ENCODE measurements around the gene NFILZ.
A peak's percentile ranks its signal among the peaks of the same experiment; 100 is the strongest.

Gene NFILZ

DNA sequence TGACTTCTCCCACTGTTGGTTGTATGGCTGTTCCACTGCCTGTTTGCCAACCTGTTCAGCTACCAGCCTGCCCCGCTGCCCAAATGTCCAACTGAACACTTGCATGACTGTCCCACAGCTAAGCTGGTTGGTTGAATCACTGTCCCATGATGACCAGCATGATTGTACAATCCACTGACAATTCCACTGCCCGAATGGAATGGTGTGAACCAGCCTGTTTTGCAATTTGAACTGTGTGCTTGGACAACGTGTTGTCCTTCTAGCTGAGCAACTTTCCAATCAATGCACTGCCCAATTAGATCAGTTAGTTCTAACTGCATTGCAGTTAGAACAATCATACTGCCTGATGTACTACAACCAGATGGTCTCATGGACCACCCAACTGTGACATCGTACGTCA, 28.6 kb upstream of the NFILZ start:
- Histone ChIP-seq H3K36me3 (no peaks in the 10 kb centered on the region), H3K27ac (no peak overlapping the region), H3K9me3 (ENCODE audit: severe bottlenecking) (no peaks in the 10 kb centered on the region), H3K27me3 (ENCODE audit: insufficient read depth, low read depth, severe bottlenecking) (no peaks in the 10 kb centered on the region), H3K4me3 (ENCODE audit: low read depth, low read length) (no peak overlapping the region)
- TF ChIP-seq, protein P1, sequence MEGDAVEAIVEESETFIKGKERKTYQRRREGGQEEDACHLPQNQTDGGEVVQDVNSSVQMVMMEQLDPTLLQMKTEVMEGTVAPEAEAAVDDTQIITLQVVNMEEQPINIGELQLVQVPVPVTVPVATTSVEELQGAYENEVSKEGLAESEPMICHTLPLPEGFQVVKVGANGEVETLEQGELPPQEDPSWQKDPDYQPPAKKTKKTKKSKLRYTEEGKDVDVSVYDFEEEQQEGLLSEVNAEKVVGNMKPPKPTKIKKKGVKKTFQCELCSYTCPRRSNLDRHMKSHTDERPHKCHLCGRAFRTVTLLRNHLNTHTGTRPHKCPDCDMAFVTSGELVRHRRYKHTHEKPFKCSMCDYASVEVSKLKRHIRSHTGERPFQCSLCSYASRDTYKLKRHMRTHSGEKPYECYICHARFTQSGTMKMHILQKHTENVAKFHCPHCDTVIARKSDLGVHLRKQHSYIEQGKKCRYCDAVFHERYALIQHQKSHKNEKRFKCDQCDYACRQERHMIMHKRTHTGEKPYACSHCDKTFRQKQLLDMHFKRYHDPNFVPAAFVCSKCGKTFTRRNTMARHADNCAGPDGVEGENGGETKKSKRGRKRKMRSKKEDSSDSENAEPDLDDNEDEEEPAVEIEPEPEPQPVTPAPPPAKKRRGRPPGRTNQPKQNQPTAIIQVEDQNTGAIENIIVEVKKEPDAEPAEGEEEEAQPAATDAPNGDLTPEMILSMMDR (IDR thresholded peaks at IDR 0.05; ENCODE audit: low read depth, low read length), result no peak
- DNase-seq, result no peak

DNA sequence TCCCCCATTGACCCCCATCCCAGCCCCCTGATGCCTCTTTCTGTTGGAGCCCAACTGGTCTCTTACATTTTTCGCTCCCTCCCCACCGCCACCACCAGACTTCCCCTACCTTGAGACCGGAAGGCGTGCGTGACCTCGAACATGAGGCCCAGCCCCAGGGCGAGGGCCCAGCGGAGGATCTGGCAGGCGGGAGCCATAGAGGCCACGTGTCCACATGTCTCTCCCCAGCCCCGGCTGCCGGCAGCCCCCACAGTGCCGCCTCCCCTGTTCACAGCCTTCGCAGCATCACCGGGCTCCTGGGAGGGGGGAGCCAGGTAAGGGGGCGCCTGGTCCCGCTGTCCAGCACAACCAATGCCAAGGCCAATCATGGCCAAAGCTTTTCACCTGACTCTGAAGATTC, 24.9 kb upstream of the NFILZ start:
- DNase-seq, result no peak
- no peaks in the 10 kb centered on the region for H3K9me3 ChIP-seq (ENCODE audit: severe bottlenecking)
- H3K4me3 ChIP-seq (ENCODE audit: low read depth, low read length), result no peak overlapping the region
- H3K36me3 ChIP-seq, result no peaks in the 10 kb centered on the region
- no peaks in the 10 kb centered on the region for H3K27me3 ChIP-seq (ENCODE audit: insufficient read depth, low read depth, severe bottlenecking)
- H3K27ac ChIP-seq, result no peak overlapping the region
- TF ChIP-seq, protein P1 (IDR thresholded peaks at IDR 0.05; ENCODE audit: low read depth, low read length), result no peak

DNA sequence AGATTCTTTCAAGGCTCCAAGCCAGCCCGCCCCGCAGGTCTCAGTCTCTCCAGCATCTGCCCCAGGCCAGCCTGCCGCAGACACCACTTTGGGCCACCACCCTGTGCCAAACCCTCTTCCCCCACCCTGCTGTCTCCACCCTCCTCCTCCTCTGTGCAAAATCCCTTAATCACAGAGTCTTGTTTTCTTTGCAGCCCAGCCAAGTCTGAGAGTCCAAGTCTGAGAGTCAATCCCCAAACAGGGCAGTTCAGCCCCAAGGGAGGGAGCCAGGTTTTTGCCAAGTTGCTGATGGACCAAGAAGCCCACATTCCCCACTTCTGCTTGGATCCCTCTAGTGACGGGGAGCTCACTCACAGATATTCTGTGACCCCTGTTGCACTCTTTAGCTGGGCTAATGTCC, 23.0 kb upstream of the NFILZ start:
- TF ChIP-seq, protein P1 (IDR thresholded peaks at IDR 0.05; ENCODE audit: low read depth, low read length), result no peak
- H3K27ac ChIP-seq, result no peak overlapping the region
- DNase-seq, result no peak

DNA sequence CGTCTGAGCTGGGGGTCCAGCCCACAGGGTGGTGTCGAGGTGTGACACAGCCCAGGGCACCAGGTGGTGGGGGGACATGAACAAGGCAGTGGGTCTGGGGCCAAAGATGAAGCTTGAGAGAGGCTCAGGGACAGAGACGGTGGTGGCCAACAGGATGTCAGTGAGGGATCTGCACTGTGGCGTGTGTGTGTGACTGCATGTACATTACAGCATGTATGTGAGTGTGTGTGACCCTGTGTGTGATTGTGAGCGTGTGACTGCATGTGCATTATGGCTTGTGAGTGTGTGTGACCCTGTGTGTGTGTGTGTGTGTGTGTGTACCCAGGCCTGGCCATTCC, 21.5 kb upstream of the NFILZ start:
- TF ChIP-seq, protein P1 (IDR thresholded peaks at IDR 0.05; ENCODE audit: low read depth, low read length), result no peak
- H3K27me3 ChIP-seq (ENCODE audit: insufficient read depth, low read depth, severe bottlenecking), result no peaks in the 10 kb centered on the region
- H3K36me3 ChIP-seq, result no peaks in the 10 kb centered on the region
- no peak for DNase-seq
- H3K27ac ChIP-seq, result no peak overlapping the region
- H3K4me3 ChIP-seq (ENCODE audit: low read depth, low read length), result peak overlapping the region; percentile 58
- H3K9me3 ChIP-seq (ENCODE audit: severe bottlenecking), result no peaks in the 10 kb centered on the region

More for the DNA sequence above, 23.0 kb upstream of the NFILZ start:
- Histone ChIP-seq H3K9me3 (ENCODE audit: severe bottlenecking) (no peaks in the 10 kb centered on the region), H3K36me3 (no peaks in the 10 kb centered on the region), H3K4me3 (ENCODE audit: low read depth, low read length) (no peak overlapping the region), H3K27me3 (ENCODE audit: insufficient read depth, low read depth, severe bottlenecking) (no peaks in the 10 kb centered on the region)

DNA sequence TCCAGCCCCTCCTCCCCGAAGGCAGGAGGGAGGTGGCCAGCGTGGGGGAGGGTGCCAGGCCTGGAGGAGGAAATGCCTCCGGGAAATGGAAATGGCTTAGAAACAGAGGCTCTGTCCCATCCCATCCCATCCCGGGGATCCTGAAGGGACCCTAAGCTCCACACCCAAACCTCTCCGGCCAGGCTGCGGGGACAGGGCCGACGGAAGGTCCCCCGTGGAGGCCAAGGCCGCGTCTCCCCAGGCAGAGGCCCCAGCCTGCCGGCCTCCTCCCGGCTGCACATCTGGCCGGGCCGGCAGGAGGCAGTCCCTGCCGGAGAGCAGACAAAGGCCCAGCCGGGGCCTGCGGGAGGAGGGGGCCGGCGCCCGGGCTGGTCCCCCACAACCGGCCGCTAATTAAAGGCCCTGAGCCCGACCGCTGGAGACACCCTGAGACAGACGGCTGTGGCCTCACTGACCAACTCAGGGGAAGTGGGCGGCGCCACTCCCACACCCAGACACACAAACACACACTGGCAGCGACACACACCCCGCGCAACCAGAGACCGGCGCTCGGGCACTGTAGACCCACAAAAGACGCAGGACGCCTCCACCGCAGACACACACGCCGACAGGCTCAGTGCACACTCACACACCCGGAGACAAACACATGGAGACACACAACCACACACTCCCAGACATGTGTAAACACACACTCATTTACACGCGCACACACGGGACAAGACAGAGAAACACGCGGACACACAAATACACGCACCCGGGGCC, 21.0 kb upstream of the NFILZ start:
- no peaks in the 10 kb centered on the region for H3K36me3 ChIP-seq
- H3K27ac ChIP-seq, result peak overlapping the region; percentile 1; the same call in 1 of the 2 replicates
- H3K9me3 ChIP-seq (ENCODE audit: severe bottlenecking), result no peaks in the 10 kb centered on the region
- H3K4me3 ChIP-seq (ENCODE audit: low read depth, low read length), result peak overlapping the region; percentile 58
- TF ChIP-seq, protein P1 (IDR thresholded peaks at IDR 0.05; ENCODE audit: low read depth, low read length), result 0 out of 2 replicates have a peak, but pooled peaks have one; percentile 6
- peak; percentile 35 for DNase-seq
- H3K27me3 ChIP-seq (ENCODE audit: insufficient read depth, low read depth, severe bottlenecking), result no peaks in the 10 kb centered on the region

Data from WERI-Rb-1 (cell line).